PC-9 (cell line): ENCODE data around the gene TEDC1. TPM values are rescaled to one million over a fixed set of nuclear protein-coding genes. Genes with fewer than 3 reads are reported as not detected.

Experiments used
- BruUV-seq: library from RNA; stranded (reverse); fragments of 400-500 nt; replicated peaks from 2 replicates; lab custom pipeline; 2021; lab: Mats Ljungman, UMichigan
- CTCF ChIA-PET: fragments of 300-600 bp; sonication (Branson Sonifier 250); formaldehyde crosslinking; loops from one replicate; lab custom pipeline; 2022; ENCODE audit warnings: antibody characterized with exemption; lab: Charles Lee
- POLR2A ChIA-PET: fragments of 300-600 bp; sonication (Branson Sonifier 250); formaldehyde crosslinking; loops from one replicate; lab custom pipeline; 2022; ENCODE audit warnings: antibody characterized with exemption; ENCODE audit not compliant: unreplicated experiment; lab: Charles Lee
- DNase-seq, 2 experiments: peaks; one replicate each; pipeline versions ENCODE4 v3.0.0 to v3.0.0-alpha.2; 2015 to 2022; ENCODE audit warnings: mixed read lengths in 1 of 2
- H2AFZ ChIP-seq: fragments of 200-600 bp; sonication (generic); 2 replicates; pipeline ENCODE4 v1.8.1; 2017; ENCODE audit warnings: antibody characterized with exemption
- H3F3A ChIP-seq: fragments of 200-600 bp; sonication (generic); 2 replicates; pipeline ENCODE4 v1.8.1; 2017; ENCODE audit warnings: antibody characterized with exemption, mild to moderate bottlenecking, low read depth; ENCODE audit not compliant: insufficient read depth
- H3K27ac ChIP-seq: fragments of 200-600 bp; sonication (generic); 2 replicates; pipeline ENCODE4 v1.6.1; 2016; ENCODE audit warnings: mixed run types
- H3K27me3 ChIP-seq: fragments of 200-600 bp; sonication (generic); 2 replicates; pipeline ENCODE4 v1.6.1; 2016; ENCODE audit warnings: low read depth, mixed run types; ENCODE audit not compliant: insufficient read depth
- H3K36me3 ChIP-seq: fragments of 200-600 bp; sonication (generic); 2 replicates; pipeline ENCODE4 v1.6.1; 2016; ENCODE audit warnings: low read depth, mixed run types
- H3K4me1 ChIP-seq: fragments of 200-600 bp; sonication (generic); replicated peaks from 2 replicates; pipeline ENCODE4 v1.6.1; 2016; ENCODE audit warnings: mixed run types; ENCODE audit not compliant: insufficient read depth
- H3K4me2 ChIP-seq: fragments of 200-600 bp; sonication (generic); 2 replicates; pipeline ENCODE4 v1.6.1; 2017; ENCODE audit warnings: mixed run types
- H3K4me3 ChIP-seq: fragments of 200-600 bp; sonication (generic); 2 replicates; pipeline ENCODE4 v1.6.1; 2016; ENCODE audit warnings: mixed run types
- H3K79me2 ChIP-seq: fragments of 200-600 bp; sonication (generic); 2 replicates; pipeline ENCODE4 v1.6.1; 2017; ENCODE audit warnings: low read depth, mixed run types
- H3K9me2 ChIP-seq: fragments of 200-600 bp; sonication (generic); 2 replicates; pipeline ENCODE4 v1.8.1; 2017; ENCODE audit warnings: mild to moderate bottlenecking; ENCODE audit not compliant: insufficient read depth
- H3K9me3 ChIP-seq: fragments of 200-600 bp; sonication (generic); 2 replicates; pipeline ENCODE4 v1.8.1; 2016; ENCODE audit warnings: low read depth; ENCODE audit not compliant: insufficient read depth
- H4K20me1 ChIP-seq: fragments of 200-600 bp; sonication (generic); 2 replicates; pipeline ENCODE4 v1.8.1; 2017; ENCODE audit not compliant: insufficient read depth
- CTCF ChIP-seq: fragments of 200-600 bp; sonication (generic); conservative IDR thresholded peaks from 2 replicates; pipeline ENCODE4 v1.6.1; 2017; ENCODE audit warnings: mixed run types, antibody characterized with exemption, mild to moderate bottlenecking, moderate library complexity
- EZH2 ChIP-seq: fragments of 200-600 bp; sonication (generic); IDR thresholded peaks from 2 replicates; pipeline ENCODE4 v1.8.0; 2017; ENCODE audit warnings: antibody characterized with exemption, low read depth
- intact Hi-C: fragments of 100-400 bp; cut with micrococcal nuclease; formaldehyde crosslinking; loops from one replicate; pipeline ENCODE4 v1.10.0; 2022; ENCODE audit not compliant: unreplicated experiment
- total RNA-seq: library from RNA; stranded (reverse); gene quantifications from 2 replicates; pipeline ENCODE4 v1.2.3, GENCODE V29; 2021

TEDC1 gene
- total RNA-seq, 1 experiment from 2014 or later = 21.2 TPM

DNA sequence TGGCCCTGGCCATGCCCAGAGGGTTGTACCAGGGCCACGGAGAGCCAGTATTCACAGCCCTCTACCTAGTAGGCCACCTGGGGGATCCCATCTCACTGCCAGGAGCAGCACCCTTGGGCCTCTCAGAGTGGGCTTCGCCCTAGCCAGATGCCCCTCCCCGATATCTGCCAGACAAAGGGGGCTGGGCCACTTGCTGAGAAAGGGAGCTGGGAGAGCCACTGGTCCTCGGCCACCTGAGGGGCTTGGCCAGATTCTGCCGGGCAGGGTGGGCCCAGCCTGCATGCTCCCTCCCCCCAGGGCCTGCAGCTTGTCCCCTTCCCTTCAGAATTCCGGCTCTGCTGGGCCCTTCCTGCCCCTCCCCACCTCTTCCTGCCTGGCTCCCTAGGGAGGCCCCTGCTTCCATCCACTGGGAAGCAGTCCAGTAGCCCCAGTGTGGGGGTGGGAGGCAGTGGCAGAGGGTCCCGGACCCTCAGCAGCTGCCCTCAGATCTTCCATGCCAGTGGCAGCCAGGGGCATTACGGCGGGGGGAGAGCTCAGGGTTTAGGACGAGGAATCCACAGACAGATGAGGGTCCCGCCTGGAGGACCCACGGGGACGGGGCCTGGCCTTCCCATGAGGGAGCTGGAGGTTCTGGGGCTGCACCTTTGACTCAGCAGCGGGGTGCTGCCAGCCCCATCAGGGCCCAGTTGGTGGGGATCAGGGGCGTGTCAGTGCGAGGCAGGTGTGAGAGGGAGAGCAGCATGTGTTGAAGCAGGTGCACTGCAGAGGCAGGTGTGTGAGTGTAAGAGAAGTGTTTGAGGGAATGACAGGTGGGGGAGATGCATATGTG lies 14.0 kb upstream of the TEDC1 start:
- no peak overlapping the region for H3K4me2 ChIP-seq

GRCh38 chr14:105477660-105478397 lies 13.2 kb upstream of the TEDC1 start:
- no TSS peak for BruUV-seq
- POLR2A ChIA-PET = interaction anchor here (0.6 kb wide), 1 partner anchor 12 kb away, joined by 13 read pairs; no protein-coding TSS in a partner anchor
- Histone ChIP-seq H3K36me3 (no peaks in the 10 kb centered on the region), H3K27ac (no peak overlapping the region), H3K79me2 (no peaks in the 10 kb centered on the region), H3K4me3 (no peak overlapping the region), H4K20me1 (no peaks in the 10 kb centered on the region), H3K9me3 (no peaks in the 10 kb centered on the region), H3K9me2 (no peaks in the 10 kb centered on the region), H3K4me2 (no peak overlapping the region), H3K27me3 (no peaks in the 10 kb centered on the region), H3F3A (peaks cover 24% of the 10 kb centered on the region), H2AFZ (no peak overlapping the region), H3K4me1 (peaks cover 35% of the 10 kb centered on the region)
- TF ChIP-seq CTCF = no peak
- no peak for TF ChIP-seq EZH2
- intact Hi-C loops = no loop called here
- CTCF ChIA-PET = no interaction called here
- DNase-seq = no peak

More for the DNA sequence above, 14.0 kb upstream of the TEDC1 start:
- peaks cover 26% of the 10 kb centered on the region for H3F3A ChIP-seq
- no peak overlapping the region for H3K4me3 ChIP-seq
- no peaks in the 10 kb centered on the region for H3K9me3 ChIP-seq
- no peaks in the 10 kb centered on the region; the same call in 1 of the 2 replicates for H4K20me1 ChIP-seq
- BruUV-seq = no TSS peak
- TF ChIP-seq EZH2 (no peak), CTCF (no peak)
- intact Hi-C loops = no loop called here
- H2AFZ ChIP-seq = no peak overlapping the region
- no peak overlapping the region for H3K27ac ChIP-seq
- DNase-seq = no peak
- ChIA-PET POLR2A (no interaction called here), CTCF (no interaction called here)
- H3K36me3 ChIP-seq = no peaks in the 10 kb centered on the region
- H3K27me3 ChIP-seq = no peaks in the 10 kb centered on the region
- no peaks in the 10 kb centered on the region for H3K79me2 ChIP-seq
- no peaks in the 10 kb centered on the region for H3K9me2 ChIP-seq
- H3K4me1 ChIP-seq = peaks cover 35% of the 10 kb centered on the region

GRCh38 chr14:105478398-105479251 lies 12.4 kb upstream of the TEDC1 start:
- intact Hi-C loops = no loop called here
- BruUV-seq = no TSS peak
- POLR2A ChIA-PET = interaction anchor here (0.6 kb wide), 1 partner anchor 11 kb away, joined by 13 read pairs; no protein-coding TSS in a partner anchor

More at GRCh38 chr14:105478398-105479251, 12.4 kb upstream of the TEDC1 start:
- no peak for TF ChIP-seq EZH2
- no peak for TF ChIP-seq CTCF
- Histone ChIP-seq H4K20me1 (no peaks in the 10 kb centered on the region), H3K79me2 (no peaks in the 10 kb centered on the region), H3K9me2 (no peaks in the 10 kb centered on the region), H3K9me3 (no peaks in the 10 kb centered on the region), H2AFZ (no peak overlapping the region), H3K4me1 (peaks cover 35% of the 10 kb centered on the region), H3K4me2 (no peak overlapping the region), H3K27ac (no peak overlapping the region), H3K4me3 (no peak overlapping the region), H3K27me3 (no peaks in the 10 kb centered on the region), H3F3A (peaks cover 18% of the 10 kb centered on the region), H3K36me3 (no peaks in the 10 kb centered on the region)
- CTCF ChIA-PET = no interaction called here
- DNase-seq = no peak
